GM23338 (cell line): Measurements from ENCODE around the gene SUSD3. TPM values are rescaled to one million over a fixed set of nuclear protein-coding genes. Genes with fewer than 3 reads are reported as not detected.

ENCODE experiments used
- ATAC-seq: fragments of 200-7000 bp; cut with Tn5 transposase; 3 replicates; pipeline ENCODE4 v1.9.1; 2020
- DNase-seq: peaks from one replicate; pipeline ENCODE4 v3.0.0-alpha.2; 2015; ENCODE audit warnings: low spot score
- H2AFZ ChIP-seq: fragments of 200-600 bp; sonication (generic); 2 replicates; pipeline ENCODE4 v1.8.0; 2016; ENCODE audit warnings: antibody characterized with exemption, mild to moderate bottlenecking, moderate library complexity
- H3F3A ChIP-seq: fragments of 200-600 bp; sonication (generic); replicated peaks from 2 replicates; pipeline ENCODE4 v1.8.0; 2017; ENCODE audit warnings: antibody characterized with exemption, mixed run types, low read depth
- H3K27ac ChIP-seq: fragments of 200-600 bp; sonication (generic); 2 replicates; pipeline ENCODE4 v1.6.1; 2016; ENCODE audit warnings: low read depth
- H3K27me3 ChIP-seq: fragments of 200-600 bp; sonication (generic); 2 replicates; pipeline ENCODE4 v1.8.0; 2016; ENCODE audit warnings: mild to moderate bottlenecking, mixed run types, moderate library complexity; ENCODE audit not compliant: insufficient read depth
- H3K36me3 ChIP-seq: fragments of 200-600 bp; sonication (generic); 2 replicates; pipeline ENCODE4 v1.8.0; 2016; ENCODE audit warnings: mild to moderate bottlenecking; ENCODE audit not compliant: insufficient read depth
- H3K4me1 ChIP-seq: fragments of 200-600 bp; sonication (generic); 2 replicates; pipeline ENCODE4 v1.8.0; 2016; ENCODE audit warnings: mild to moderate bottlenecking, moderate library complexity; ENCODE audit not compliant: insufficient read depth
- H3K4me2 ChIP-seq: fragments of 200-600 bp; sonication (generic); 2 replicates; pipeline ENCODE4 v1.7.1; 2017; ENCODE audit warnings: mixed run types
- H3K4me3 ChIP-seq: fragments of 200-600 bp; sonication (generic); 2 replicates; pipeline ENCODE4 v1.6.1; 2016; ENCODE audit warnings: mixed run types
- H3K79me2 ChIP-seq: fragments of 200-600 bp; sonication (generic); replicated peaks from 2 replicates; pipeline ENCODE4 v1.8.0; 2017; ENCODE audit warnings: mild to moderate bottlenecking; ENCODE audit not compliant: insufficient read depth
- H3K9me2 ChIP-seq: fragments of 200-600 bp; sonication (generic); 2 replicates; pipeline ENCODE4 v1.8.0; 2017; ENCODE audit not compliant: insufficient read depth
- H4K20me1 ChIP-seq: fragments of 200-600 bp; sonication (generic); replicated peaks from 2 replicates; pipeline ENCODE4 v1.8.0; 2017; ENCODE audit warnings: mild to moderate bottlenecking; ENCODE audit not compliant: insufficient read depth
- H3K27ac Mint-ChIP-seq: 2 replicates; pipeline ENCODE4 v1.8.0; 2020; ENCODE audit warnings: inconsistent platforms, mild to moderate bottlenecking, moderate library complexity, mixed read lengths
- H3K27me3 Mint-ChIP-seq: 3 replicates; pipeline ENCODE4 v1.8.0; 2022; ENCODE audit warnings: low read depth, mild to moderate bottlenecking, moderate library complexity, mixed read lengths, inconsistent platforms; ENCODE audit not compliant: insufficient read depth, poor library complexity
- H3K36me3 Mint-ChIP-seq: 3 replicates; pipeline ENCODE4 v1.8.0; 2021; ENCODE audit warnings: low read depth, mild to moderate bottlenecking, inconsistent platforms, moderate library complexity, mixed read lengths
- H3K4me1 Mint-ChIP-seq: 3 replicates; pipeline ENCODE4 v1.8.0; 2020; ENCODE audit warnings: mild to moderate bottlenecking, inconsistent platforms, mixed read lengths
- H3K4me3 Mint-ChIP-seq: 3 replicates; pipeline ENCODE4 v1.8.0; 2021; ENCODE audit warnings: moderate library complexity, mild to moderate bottlenecking, inconsistent platforms, mixed read lengths
- H3K9me3 Mint-ChIP-seq: 3 replicates; pipeline ENCODE4 v1.8.0; 2020; ENCODE audit warnings: moderate library complexity, mild to moderate bottlenecking, inconsistent platforms, mixed read lengths
- CREB1 ChIP-seq: fragments of 250-450 bp; sonication (Bioruptor Pico); IDR thresholded peaks from 2 replicates; pipeline ENCODE4 v1.5.0; 2020; ENCODE audit warnings: low read depth, mild to moderate bottlenecking, moderate library complexity
- EZH2 ChIP-seq: fragments of 200-600 bp; sonication (generic); IDR thresholded peaks from one replicate; pipeline ENCODE4 v1.8.0; 2017; ENCODE audit warnings: antibody characterized with exemption, mild to moderate bottlenecking, low read depth; ENCODE audit not compliant: unreplicated experiment
- NANOG ChIP-seq: IDR thresholded peaks from 2 replicates; pipeline ENCODE4 v1.6.1; 2016; ENCODE audit warnings: antibody characterized with exemption, borderline replicate concordance
- STAT1 ChIP-seq: IDR thresholded peaks from one replicate; pipeline ENCODE4 v1.6.1; 2016; ENCODE audit warnings: antibody characterized with exemption; ENCODE audit not compliant: unreplicated experiment
- ZNF114 ChIP-seq: fragments of 250-450 bp; sonication (Bioruptor Pico); IDR thresholded peaks from 2 replicates; pipeline ENCODE4 v1.5.0; 2020; ENCODE audit warnings: mild to moderate bottlenecking, moderate library complexity
- ZNF331 ChIP-seq: fragments of 250-450 bp; sonication (Bioruptor Pico); IDR thresholded peaks from 2 replicates; pipeline ENCODE4 v1.5.0; 2020; ENCODE audit warnings: low read depth, mild to moderate bottlenecking, moderate library complexity
- polyA plus RNA-seq: library from polyadenylated mRNA; unstranded; fragments of >200 nt; fragmentation: Nextera tagmentation; extraction: Ambion mirVana; gene quantifications from 2 replicates; pipeline ENCODE4 v1.2.1, GENCODE V29; 2016
- total RNA-seq: library from RNA; depleted of rRNA; stranded (reverse); fragments of >200 nt; shearing (Covaris generic); gene quantifications from 2 replicates; pipeline ENCODE4 v1.2.3, GENCODE V29; 2014
- TF ChIP-seq, protein P1 (sequence below): IDR thresholded peaks from one replicate; pipeline ENCODE4 v1.6.1; 2018; ENCODE audit warnings: antibody characterized with exemption; ENCODE audit not compliant: unreplicated experiment
- TF ChIP-seq, protein P2 (sequence below), 2 experiments: fragments of 200-600 bp in 1 of 2; sonication (generic) in 1 of 2; conservative IDR thresholded peaks; 2 replicates each; pipeline versions ENCODE4 v1.5.1 to v1.6.1; 2016 to 2017; ENCODE audit warnings: antibody characterized with exemption in 2 of 2, low read depth in 2 of 2, mild to moderate bottlenecking in 2 of 2, moderate library complexity in 1 of 2
- TF ChIP-seq, protein P3 (sequence below): IDR thresholded peaks from 2 replicates; pipeline ENCODE4 v1.6.1; 2016; ENCODE audit warnings: antibody characterized with exemption

The SUSD3 gene
- total and polyA plus RNA-seq, 2 experiments from 2014 or later = 6.9 to 20.1 TPM

DNA sequence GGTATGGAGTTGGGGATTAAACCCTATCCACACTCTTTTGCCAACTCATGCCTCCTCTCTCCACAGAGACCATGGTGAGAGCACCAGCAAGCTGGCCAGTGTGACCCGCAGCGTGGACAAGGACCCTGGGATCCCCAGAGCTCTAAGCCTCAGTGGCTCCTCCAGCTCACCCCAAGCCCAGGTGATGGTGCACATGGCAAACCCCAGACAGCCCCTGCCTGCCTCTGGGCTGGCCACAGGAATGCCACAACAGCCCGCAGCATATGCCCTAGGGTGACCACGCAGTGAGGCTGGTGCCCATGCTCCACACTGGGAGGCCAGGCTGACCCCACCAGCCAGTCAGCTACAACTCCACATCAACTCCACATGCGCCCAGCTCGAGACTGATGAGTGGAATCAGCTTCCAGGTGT, 26.0 kb downstream of the SUSD3 start:
- Mint-ChIP-seq H3K4me1 (peaks cover 4% of the 10 kb centered on the region; the same call in 1 of the 3 replicates), H3K27me3 (peaks cover 4% of the 10 kb centered on the region), H3K9me3 (peaks cover 10% of the 10 kb centered on the region; the same call in 2 of the 3 replicates), H3K27ac (no peak overlapping the region), H3K4me3 (no peak overlapping the region), H3K36me3 (peaks cover 10% of the 10 kb centered on the region)
- H3K4me3 ChIP-seq = no peak overlapping the region
- TF ChIP-seq ZNF331 (no peak), STAT1 (no peak), EZH2 (no peak)
- TF ChIP-seq, protein P1, sequence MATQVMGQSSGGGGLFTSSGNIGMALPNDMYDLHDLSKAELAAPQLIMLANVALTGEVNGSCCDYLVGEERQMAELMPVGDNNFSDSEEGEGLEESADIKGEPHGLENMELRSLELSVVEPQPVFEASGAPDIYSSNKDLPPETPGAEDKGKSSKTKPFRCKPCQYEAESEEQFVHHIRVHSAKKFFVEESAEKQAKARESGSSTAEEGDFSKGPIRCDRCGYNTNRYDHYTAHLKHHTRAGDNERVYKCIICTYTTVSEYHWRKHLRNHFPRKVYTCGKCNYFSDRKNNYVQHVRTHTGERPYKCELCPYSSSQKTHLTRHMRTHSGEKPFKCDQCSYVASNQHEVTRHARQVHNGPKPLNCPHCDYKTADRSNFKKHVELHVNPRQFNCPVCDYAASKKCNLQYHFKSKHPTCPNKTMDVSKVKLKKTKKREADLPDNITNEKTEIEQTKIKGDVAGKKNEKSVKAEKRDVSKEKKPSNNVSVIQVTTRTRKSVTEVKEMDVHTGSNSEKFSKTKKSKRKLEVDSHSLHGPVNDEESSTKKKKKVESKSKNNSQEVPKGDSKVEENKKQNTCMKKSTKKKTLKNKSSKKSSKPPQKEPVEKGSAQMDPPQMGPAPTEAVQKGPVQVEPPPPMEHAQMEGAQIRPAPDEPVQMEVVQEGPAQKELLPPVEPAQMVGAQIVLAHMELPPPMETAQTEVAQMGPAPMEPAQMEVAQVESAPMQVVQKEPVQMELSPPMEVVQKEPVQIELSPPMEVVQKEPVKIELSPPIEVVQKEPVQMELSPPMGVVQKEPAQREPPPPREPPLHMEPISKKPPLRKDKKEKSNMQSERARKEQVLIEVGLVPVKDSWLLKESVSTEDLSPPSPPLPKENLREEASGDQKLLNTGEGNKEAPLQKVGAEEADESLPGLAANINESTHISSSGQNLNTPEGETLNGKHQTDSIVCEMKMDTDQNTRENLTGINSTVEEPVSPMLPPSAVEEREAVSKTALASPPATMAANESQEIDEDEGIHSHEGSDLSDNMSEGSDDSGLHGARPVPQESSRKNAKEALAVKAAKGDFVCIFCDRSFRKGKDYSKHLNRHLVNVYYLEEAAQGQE = no peak
- H3K27ac ChIP-seq = no peak overlapping the region
- no peaks in the 10 kb centered on the region for H3K79me2 ChIP-seq
- H3K4me2 ChIP-seq = no peak overlapping the region
- H3K27me3 ChIP-seq = no peaks in the 10 kb centered on the region
- no peaks in the 10 kb centered on the region for H3K9me2 ChIP-seq
- no peaks in the 10 kb centered on the region for H4K20me1 ChIP-seq
- H2AFZ ChIP-seq = no peak overlapping the region
- H3K4me1 ChIP-seq = no peaks in the 10 kb centered on the region
- no peaks in the 10 kb centered on the region for H3K36me3 ChIP-seq
- ATAC-seq (no peak), DNase-seq (no peak)
- no peaks in the 10 kb centered on the region for H3F3A ChIP-seq

DNA sequence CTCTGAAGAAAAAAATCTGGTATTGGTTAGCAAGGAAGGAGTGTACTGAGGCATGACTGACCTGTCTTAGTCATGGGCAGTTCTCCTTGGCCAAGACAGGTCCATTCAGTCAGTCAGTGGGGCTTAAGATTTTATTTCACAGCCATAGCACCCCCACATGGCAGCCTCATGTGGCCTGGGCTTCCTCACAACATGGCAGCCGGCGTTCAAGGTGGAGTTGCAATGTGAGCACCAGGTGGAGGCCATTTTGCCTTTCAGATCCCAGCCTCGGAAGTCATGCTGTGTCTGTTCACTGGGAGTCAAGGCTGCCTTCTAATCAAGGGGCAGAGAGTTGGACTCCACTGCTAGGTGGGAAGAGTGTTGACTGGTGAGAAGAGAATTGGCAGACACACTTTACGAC, 27.2 kb downstream of the SUSD3 start:
- Histone ChIP-seq H3K9me2 (no peaks in the 10 kb centered on the region), H3K36me3 (no peaks in the 10 kb centered on the region), H2AFZ (no peak overlapping the region), H3K4me1 (no peaks in the 10 kb centered on the region), H3F3A (no peaks in the 10 kb centered on the region), H3K4me3 (no peak overlapping the region), H3K27ac (no peak overlapping the region), H3K4me2 (no peak overlapping the region), H4K20me1 (no peaks in the 10 kb centered on the region), H3K27me3 (no peaks in the 10 kb centered on the region), H3K79me2 (no peaks in the 10 kb centered on the region)
- ATAC-seq (no peak), DNase-seq (no peak)
- no peak for TF ChIP-seq CREB1
- no peak for TF ChIP-seq STAT1
- no peak for TF ChIP-seq ZNF331
- no peak for TF ChIP-seq NANOG
- TF ChIP-seq, protein P2, sequence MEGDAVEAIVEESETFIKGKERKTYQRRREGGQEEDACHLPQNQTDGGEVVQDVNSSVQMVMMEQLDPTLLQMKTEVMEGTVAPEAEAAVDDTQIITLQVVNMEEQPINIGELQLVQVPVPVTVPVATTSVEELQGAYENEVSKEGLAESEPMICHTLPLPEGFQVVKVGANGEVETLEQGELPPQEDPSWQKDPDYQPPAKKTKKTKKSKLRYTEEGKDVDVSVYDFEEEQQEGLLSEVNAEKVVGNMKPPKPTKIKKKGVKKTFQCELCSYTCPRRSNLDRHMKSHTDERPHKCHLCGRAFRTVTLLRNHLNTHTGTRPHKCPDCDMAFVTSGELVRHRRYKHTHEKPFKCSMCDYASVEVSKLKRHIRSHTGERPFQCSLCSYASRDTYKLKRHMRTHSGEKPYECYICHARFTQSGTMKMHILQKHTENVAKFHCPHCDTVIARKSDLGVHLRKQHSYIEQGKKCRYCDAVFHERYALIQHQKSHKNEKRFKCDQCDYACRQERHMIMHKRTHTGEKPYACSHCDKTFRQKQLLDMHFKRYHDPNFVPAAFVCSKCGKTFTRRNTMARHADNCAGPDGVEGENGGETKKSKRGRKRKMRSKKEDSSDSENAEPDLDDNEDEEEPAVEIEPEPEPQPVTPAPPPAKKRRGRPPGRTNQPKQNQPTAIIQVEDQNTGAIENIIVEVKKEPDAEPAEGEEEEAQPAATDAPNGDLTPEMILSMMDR (conservative IDR thresholded peaks at IDR 0.05; ENCODE audit: low read depth in 2 of 2) = no peak
- TF ChIP-seq, protein P3, sequence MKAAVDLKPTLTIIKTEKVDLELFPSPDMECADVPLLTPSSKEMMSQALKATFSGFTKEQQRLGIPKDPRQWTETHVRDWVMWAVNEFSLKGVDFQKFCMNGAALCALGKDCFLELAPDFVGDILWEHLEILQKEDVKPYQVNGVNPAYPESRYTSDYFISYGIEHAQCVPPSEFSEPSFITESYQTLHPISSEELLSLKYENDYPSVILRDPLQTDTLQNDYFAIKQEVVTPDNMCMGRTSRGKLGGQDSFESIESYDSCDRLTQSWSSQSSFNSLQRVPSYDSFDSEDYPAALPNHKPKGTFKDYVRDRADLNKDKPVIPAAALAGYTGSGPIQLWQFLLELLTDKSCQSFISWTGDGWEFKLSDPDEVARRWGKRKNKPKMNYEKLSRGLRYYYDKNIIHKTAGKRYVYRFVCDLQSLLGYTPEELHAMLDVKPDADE = no peak
- no peak for TF ChIP-seq ZNF114 (CRISPR knock-in tag)
- Mint-ChIP-seq H3K9me3 (peaks cover 10% of the 10 kb centered on the region; the same call in 2 of the 3 replicates), H3K27me3 (peaks cover 4% of the 10 kb centered on the region), H3K4me1 (peaks cover 6% of the 10 kb centered on the region; the same call in 1 of the 3 replicates), H3K4me3 (no peak overlapping the region), H3K27ac (no peak overlapping the region), H3K36me3 (peaks cover 10% of the 10 kb centered on the region)
